Stimulated activated CD4-positive, alpha-beta T cell treated with anti-CD3 and anti-CD28 coated beads, TNF-alpha, amount 100 ng/mL, for 48 hours (primary cell): ENCODE data around the gene C11orf42.

ENCODE experiments used
- DNase-seq, 3 donors: peaks; one replicate each; pipeline ENCODE4 v3.0.0-alpha.2; 2020; ENCODE audit warnings: low read depth in 3 of 3

C11orf42 gene, protein sequence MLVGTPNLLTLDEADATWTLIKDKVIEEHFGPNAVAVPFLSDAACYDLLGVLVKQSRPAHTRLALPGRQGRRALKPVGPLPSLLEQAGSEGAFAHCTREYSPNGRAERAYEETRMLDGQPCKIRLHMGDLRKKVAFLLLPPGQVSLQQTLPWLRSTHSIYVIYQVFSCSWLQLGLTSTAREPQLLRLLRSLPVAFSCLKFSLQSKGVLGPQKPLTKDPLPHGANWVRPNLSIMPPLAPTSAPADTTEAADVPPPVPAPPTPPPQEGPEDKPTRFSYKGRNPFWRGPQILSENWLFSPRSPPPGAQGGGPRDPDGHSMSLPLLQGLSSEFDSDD

DNA sequence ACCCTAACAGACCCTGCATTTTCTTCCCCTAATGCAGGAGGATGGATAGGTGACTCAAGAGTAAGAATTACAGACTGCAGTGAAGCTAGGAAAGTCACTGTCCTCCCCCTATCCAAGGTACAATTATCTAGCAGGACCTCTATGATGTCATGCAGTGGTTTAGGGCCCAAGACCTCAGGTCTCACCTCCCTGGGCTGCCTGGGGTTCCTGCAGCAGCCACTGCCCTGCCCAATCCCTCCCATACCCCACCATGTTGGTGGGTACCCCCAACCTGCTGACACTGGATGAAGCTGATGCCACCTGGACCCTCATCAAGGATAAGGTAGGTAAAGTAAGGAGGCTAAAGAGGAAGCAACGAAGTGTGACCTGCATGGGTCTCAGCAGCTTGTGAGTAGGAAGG lies at the start of gene C11orf42:
TSS of gene C11orf42 (plus strand) at position 192 of the 400 bp plus-strand sequence. CDS start at position 251, 59 bp downstream.
- DNase-seq, result no peak

DNA sequence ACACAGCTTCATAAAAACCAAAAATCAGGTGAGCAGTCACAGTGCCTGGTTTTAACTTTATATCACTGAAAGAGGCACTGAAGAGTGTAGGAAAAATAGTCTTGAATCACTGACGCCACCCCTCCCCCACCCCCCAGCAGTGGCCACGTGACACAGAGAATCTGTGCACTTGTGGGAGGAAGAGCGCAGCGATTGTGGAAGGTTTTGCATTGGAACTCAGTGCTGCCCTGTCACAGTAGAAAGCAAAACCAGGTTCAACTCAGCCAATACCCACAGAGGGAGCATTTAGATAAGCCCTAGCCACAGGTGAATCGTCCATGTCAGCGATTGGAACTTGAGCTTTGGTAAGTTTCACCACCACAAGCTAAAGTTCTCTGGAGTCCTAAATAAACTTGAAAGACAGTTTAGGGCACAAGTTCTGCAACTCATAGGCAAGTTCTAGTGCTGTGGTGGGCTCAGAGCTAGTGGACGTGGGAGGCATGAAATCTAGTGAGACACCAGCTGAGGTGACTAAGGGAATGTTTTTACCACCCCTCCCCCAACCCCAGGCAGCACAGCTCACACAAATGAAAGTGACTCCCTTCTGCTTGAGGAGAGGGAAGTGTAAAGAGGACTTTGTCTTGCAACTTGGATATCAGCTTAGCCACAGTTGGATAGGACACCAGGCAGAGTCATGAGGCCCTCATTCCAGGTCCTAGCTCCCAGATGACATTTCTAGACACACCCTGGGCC lies 48.6 kb upstream of the C11orf42 start:
- DNase-seq, result no peak

DNA sequence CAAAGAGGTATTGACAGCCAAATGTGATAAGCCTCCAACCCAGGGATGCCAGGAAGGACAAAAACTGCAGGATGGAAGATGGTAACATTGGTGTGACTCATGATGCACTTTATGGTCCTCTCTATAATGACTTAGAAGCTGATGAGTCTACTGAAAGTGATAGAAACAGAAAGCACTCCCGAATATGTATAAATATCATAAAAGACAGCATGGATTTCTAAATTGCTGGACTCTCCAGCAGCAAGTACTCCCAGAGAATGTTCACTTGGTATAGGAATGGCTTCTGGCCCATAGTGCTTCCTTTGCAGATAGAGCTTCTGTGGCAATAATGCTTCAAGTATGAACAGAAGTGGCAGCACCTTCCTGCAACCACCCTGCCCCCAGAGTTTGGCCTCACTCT lies 35.1 kb upstream of the C11orf42 start, which contains the start of gene OR52B2:
TSS of gene OR52B2 (minus strand) at position 101 of the 400 bp plus-strand sequence. CDS start at position 101, 0 bp downstream.
- DNase-seq, result no peak

DNA sequence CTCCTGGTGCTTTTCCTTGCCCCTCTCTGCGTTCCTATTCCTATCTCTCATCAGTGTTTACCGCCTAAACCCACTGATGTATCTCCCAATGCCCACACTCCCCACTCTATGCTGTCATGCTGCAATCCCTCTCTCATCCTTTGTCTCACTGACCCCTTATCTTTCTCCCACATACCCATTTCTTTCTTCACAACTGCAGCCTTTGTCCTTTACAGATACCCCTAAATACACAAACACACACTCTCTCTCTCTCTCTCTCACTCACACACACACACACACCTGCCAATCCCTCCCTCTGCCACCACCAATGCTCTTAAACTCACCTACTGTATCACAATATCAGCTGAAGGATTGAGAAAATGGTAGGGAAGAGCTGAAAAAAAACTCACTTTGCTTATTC lies 29.9 kb upstream of the C11orf42 start:
- no peak for DNase-seq

DNA sequence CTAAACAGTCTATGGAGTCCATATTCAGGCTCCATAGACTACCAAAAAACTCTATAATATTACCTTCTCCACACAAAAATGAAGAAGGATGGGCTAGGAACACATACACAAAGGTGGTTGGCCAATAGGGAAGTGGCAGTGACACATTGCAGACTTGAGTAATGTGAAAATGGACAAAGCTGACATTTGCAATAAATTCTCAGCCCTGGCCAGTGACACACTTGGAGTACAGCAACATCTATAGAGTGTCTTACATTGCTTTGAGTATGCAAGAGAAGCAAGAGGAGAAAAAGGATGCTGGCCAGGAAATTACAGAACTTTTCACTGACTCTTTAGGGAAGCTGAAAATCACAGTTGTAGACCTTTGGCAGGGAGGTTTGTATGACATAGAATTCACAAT lies 13.6 kb upstream of the C11orf42 start:
- DNase-seq, result no peak

DNA sequence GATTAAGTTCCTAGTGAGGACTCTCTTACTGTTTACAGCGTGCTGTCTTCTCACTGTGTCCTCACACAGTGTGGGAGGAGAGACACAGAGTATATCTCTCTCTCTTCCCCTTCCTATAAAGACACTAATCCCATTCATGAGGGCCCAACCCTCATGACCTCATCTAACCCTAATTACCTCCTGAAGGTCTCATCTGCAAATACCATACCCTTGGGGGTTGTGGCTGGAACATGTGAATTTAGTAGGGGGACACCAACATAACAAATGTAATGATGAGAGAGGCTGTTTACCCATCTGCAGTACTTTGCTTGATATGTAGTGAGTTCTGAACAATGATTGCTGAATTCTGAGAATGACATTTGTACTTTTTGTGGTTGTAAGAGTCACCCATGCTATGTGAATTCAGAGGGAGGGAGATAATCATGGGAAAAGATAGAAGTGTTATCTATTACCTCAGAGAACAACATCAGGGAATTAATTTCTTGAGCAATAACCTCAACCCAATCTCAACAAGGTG lies 11.2 kb upstream of the C11orf42 start:
- DNase-seq, result no peak

DNA sequence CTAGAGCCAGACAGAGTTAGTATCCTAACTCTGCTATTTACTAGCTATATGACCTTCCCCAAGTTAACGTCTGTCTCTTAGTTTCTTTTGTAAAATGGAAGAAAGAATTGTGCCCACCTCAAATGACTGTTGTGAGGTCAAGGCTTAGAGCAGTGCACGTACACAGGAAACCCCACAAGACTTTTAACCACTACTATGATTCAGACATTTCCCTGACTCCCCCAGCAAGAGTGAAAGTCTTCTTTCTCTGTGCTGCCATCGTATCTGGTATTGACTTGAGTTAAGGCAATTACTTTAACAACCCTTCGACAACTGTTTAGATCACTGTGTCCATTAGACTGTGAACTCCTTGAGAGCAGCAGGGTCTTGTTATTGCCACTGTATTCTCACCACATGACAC lies 9.0 kb upstream of the C11orf42 start:
- no peak for DNase-seq

DNA sequence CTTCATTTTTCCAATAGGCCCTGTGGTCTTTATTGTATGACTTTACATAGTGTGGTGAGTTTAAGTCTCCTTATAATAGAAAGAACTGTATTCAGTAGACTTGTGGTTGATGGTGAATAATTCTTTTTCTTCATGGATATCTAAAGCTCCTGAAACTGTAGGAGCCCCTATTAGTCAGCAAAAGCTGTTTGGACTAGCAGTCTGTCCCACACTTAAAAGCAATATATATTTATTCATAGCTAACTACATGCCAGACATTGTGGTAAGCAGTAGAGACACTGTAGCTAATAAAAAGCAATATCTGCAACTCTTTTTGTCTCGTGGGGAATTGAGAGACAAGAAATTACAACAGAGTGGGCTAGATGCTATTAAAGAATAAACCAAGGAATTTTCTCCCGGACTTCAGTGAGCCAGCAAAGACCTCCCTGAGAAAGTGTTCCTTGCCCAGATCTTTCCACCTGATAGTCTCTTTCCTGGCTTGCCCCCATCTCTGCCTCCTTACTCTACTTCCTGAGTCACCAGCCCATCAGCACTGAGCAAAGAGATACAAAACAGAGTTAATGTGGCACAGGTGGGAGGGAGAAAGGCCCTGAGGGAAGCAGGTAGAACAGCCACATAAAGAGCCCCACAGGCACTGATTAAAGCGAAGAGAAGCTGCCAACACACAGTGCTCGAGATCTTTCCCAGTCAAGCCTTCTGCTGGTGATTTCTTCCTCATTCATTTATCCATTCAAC lies 7.7 kb upstream of the C11orf42 start:
- no peak for DNase-seq

DNA sequence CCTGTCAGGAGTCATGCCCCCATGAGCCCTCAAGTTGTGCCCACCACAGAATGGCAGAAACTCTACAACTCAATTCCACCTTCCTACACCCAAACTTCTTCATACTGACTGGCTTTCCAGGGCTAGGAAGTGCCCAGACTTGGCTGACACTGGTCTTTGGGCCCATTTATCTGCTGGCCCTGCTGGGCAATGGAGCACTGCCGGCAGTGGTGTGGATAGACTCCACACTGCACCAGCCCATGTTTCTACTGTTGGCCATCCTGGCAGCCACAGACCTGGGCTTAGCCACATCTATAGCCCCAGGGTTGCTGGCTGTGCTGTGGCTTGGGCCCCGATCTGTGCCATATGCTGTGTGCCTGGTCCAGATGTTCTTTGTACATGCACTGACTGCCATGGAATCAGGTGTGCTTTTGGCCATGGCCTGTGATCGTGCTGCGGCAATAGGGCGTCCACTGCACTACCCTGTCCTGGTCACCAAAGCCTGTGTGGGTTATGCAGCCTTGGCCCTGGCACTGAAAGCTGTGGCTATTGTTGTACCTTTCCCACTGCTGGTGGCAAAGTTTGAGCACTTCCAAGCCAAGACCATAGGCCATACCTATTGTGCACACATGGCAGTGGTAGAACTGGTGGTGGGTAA lies 6.1 kb upstream of the C11orf42 start, which contains the start of gene OR52W1:
TSS of gene OR52W1 (plus strand) at position 51 of the 637 bp plus-strand sequence. CDS start at position 51, 0 bp downstream.
- DNase-seq, result no peak

DNA sequence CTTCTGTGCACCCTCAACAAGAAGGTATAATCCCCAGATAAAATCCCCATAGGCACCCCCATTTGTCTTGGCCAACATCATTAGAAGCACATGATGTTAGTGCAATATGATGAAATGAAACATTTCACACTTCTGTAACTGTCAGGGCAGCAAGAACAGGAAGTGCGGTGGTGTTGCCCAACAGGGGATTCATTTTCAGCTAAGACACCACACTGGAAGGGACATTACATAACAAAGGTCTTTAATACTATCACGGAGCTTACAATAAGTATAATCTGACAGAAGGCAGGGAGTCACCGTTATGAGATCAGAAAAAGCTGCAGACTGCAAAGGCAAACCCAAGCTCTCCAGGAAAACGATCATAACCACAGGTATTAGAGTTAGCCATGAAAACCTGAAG lies 4.4 kb upstream of the C11orf42 start:
- no peak for DNase-seq

DNA sequence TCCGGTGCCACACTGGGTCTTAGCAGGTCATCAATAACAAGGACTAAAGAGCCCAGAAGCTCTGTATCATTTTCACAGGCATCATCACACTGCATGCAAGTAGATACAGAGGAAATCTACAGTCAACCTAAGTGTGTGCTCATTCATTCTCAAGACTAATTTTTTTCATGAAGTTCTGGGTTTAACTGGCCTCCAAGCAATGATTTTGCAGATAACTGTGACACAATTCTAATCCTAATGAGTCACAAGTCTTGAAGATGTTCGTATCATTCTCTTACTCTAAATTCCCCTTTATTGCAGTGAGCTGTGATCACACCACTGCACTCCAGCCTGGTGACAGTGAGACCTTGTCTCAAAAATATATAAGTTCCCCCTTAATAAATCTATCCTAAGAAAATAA lies 3.9 kb upstream of the C11orf42 start:
- no peak for DNase-seq

DNA sequence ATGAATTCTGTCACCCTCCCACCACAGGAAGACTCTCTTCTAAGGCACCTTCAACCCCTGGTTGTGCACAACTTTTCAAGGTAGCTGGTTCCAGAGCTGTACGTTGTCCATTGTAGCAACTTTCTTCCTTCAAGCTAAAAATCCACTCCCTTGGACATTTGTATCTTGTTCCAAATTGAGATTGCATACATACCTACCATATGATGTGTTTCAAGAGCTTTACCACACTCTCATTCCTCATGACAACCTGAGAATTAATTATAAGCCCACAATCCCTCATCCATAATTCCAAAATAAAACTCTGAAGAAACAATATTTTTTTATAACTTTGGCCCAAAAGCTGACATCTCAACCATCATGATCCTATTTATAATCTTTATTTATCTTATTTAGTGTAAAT lies 3.3 kb upstream of the C11orf42 start:
- no peak for DNase-seq

DNA sequence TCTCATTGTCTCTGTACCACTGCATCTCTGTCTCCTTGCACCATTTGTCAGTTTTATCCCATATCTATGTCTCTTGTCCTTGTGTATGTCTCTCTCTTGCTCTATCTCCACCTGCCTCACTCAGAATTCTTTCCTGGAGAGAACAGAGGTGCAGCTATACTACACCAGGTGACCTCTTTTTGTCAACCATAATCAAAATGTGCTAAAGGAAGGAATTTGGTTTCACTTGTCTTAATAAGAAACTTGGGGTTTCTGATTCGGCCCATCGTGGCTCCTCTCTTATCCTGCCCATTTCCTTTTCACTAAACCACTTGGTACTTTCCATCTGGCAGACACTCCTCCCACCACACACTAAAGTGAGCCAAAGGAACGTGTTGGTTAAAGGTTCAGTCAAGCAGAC lies 2.0 kb upstream of the C11orf42 start:
- DNase-seq, result no peak

DNA sequence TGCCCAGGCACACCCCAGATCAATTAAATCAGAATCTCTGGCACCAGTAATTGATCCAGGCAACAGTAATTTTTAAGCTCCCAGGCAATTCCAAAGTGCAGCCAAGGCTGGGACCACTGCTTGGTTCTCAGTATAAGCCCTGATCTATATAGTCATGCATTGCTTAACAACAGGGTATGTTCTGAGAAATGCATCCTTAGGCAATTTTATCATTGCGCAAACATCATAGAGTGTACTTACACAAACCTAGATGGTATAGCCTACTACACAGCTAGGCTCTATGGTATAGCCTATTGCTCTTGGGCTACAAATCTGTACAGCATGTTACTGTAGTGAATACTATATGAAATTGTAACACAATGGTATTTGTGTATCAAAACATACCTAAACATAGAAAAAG lies 651 bp upstream of the C11orf42 start:
- no peak for DNase-seq

DNA sequence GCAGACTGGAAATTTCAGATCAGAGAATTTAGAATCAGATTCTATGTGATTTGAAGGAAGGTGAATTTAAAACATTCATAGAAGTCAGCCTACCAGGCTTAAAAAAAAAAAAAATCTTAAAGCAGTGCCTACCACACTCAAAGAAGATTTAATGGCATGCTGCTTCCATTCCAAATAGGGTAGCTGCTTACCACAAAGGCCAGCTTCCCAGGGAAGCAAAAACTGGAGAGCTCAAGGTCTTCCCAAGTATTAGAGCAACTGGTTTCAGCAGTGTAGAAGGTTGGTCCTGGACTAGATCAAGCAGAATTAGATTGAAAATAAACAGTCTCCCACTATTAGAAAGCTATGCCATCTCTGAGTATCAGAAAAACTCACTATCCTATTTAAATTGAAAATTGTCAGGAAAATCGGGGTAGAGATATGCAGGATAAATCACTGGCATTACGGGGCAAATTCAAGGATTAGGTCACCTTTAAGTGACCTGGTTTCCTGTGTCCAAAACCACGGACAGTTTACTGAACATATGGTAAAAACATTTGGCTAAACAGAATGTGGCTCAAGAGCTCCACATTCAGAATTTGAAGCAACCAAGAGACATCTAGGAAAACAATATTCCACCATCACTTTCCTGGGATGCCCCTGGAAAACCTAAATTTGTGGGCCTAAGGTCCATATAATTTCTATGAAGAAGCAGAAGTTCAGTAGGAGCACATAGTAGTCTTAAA lies 1.3 kb downstream of the C11orf42 start:
- DNase-seq, result no peak

DNA sequence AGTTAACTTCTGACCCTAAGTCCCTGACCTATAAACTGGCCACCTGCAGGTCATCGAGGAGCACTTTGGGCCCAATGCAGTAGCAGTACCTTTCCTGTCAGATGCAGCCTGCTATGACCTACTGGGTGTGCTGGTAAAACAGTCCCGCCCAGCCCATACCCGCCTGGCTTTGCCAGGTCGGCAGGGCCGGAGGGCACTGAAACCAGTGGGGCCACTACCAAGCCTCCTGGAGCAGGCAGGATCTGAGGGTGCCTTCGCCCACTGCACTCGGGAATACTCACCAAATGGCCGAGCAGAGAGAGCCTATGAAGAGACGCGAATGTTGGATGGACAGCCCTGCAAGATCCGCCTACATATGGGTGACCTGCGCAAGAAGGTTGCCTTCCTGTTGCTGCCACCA lies 4.4 kb downstream of the C11orf42 start:
- no peak for DNase-seq

DNA sequence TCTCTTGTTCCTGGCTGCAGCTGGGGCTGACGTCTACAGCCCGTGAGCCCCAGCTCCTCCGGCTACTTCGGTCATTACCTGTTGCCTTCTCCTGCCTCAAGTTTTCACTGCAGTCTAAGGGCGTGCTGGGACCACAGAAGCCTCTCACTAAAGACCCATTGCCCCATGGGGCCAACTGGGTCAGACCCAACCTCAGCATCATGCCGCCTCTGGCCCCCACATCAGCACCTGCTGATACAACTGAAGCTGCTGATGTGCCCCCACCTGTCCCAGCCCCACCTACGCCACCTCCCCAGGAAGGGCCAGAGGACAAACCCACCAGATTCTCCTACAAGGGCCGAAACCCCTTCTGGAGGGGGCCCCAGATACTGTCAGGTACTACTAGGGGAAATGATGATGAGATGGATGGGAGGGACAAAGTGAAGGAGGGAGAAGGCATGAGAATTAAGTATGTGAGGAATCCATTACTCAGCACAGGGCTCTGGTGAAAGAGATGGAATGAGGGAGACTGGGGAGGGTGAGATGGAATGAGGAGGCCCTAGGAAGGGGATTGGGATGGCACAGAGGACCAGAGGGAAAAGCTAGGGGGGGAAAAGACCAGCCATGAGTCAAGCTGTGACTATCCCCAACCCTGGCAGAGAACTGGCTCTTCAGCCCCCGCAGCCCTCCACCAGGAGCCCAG lies 5.1 kb downstream of the C11orf42 start:
- DNase-seq, result no peak

DNA sequence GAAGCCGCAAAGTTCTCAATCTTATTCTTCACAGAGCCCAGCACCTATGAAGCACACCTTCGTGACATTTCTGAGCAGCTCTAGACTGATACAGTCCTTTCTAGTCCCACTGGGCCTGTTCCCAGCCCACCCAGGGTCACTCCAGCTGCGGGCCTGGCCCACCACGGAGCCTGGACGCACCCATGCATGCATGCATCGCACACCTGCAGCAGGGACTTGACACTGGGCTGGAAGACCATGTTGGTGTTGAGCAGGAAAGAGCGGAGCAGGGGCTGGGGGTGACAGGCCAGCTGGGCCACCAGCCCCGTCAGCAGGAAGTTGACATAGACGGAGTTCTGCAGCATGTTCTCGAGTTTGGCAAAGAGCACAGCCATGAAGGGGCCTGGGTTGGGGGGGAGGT lies 9.2 kb downstream of the C11orf42 start:
- DNase-seq, result no peak

DNA sequence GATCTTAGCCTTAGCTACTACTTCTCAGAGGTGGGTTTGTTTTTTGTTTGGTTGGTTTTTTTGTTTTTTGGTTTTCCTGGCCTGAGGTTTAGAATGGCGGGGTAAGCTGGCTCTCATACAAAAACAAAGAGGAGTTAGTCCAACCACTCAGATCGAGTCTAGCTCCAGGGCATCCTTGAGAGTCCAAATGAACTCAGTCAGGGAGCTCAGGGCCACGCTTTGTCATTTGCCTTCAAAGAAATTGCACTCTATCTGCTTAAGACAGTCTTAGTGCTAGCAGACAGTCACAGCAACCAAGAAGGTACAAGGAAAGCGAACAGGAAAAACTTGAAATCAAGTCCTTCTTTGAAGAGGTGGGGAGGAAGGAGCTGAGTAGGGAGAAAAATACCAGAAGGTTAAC lies 11.1 kb downstream of the C11orf42 start:
- no peak for DNase-seq

DNA sequence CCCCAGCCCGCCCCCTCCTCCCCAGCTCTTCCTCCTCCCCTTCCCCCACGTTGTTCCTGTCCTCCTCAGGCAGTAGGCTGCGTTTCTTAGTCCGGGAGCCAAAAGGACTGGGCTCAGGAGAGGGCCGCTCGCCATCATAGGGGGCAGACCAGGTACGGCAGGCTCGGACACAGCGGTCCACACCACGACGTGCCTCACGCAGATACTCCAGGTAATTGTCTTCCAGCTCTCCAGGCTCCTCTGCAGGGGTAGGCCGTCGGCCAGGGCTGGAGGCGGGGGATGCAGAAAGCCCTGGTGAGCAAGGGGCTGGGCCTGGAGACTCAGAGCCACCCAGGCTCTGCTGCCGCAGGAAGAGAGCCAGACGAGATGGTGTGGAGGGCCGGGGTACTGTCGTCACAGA lies 12.4 kb downstream of the C11orf42 start:
- DNase-seq, result no peak
